T-cell (primary cell): ENCODE measurements around the gene KCNJ4. TPM values are rescaled to one million over a fixed set of nuclear protein-coding genes. Genes with fewer than 3 reads are reported as not detected.
"Not testable (repeated sequence)": the region's sequence is repeated elsewhere in the genome, so short reads cannot be mapped to it uniquely, and the experiment has no call there.

Experiments used
- ATAC-seq, 4 experiments: fragments of 200-7000 bp in 3 of 4; fragments of 150-1000 bp in 1 of 4; cut with Tn5 transposase; replicated peaks in 1 of 4; 1 replicate in 3 of 4; 2 replicates in 1 of 4; pipeline ENCODE4 v1.10.0; 2021; ENCODE audit warnings: moderate library complexity in 3 of 4, mild to moderate bottlenecking in 2 of 4, moderate number of reproducible peaks in 1 of 4
- CTCF ChIA-PET, 2 donors: fragments of 300-600 bp; sonication (Branson Sonifier 250); formaldehyde crosslinking; loops; one replicate each; lab custom pipeline; 2022; ENCODE audit warnings: antibody characterized with exemption in 2 of 2; lab: Charles Lee
- POLR2A ChIA-PET, 2 donors: fragments of 300-600 bp; sonication (Branson Sonifier 250); formaldehyde crosslinking; loops; one replicate each; lab custom pipeline; 2022; ENCODE audit warnings: antibody characterized with exemption in 2 of 2; lab: Charles Lee
- DNase-seq, 35 experiments: peaks; one replicate each; pipeline versions ENCODE4 v3.0.0 to v3.0.0-alpha.2; 2013 to 2023
- H3K27ac ChIP-seq: one replicate; pipeline ENCODE4 v1.5.1; 2013; ENCODE audit warnings: low read length
- H3K27me3 ChIP-seq, 2 experiments: replicated peaks in 1 of 2; 1 replicate in 1 of 2; 2 replicates in 1 of 2; pipeline versions ENCODE4 v1.6.1 to v1.7.0; 2013; ENCODE audit warnings: low read length in 1 of 2, mixed read lengths in 1 of 2; ENCODE audit not compliant: control insufficient read depth in 2 of 2, insufficient read depth in 2 of 2; ENCODE audit errors: extremely low read depth in 1 of 2
- H3K36me3 ChIP-seq, 2 donors: 1 replicate in 1 of 2; 2 replicates in 1 of 2; pipeline versions ENCODE4 v1.6.1 to v1.7.0; 2013; ENCODE audit warnings: low read length in 1 of 2; ENCODE audit not compliant: control insufficient read depth in 2 of 2, insufficient read depth in 1 of 2; ENCODE audit errors: extremely low read depth in 1 of 2
- H3K4me1 ChIP-seq, 2 experiments: 1 replicate in 1 of 2; 2 replicates in 1 of 2; pipeline versions ENCODE4 v1.6.1 to v1.7.0; 2013; ENCODE audit warnings: low read length in 2 of 2, mixed read lengths in 1 of 2; ENCODE audit not compliant: insufficient read depth in 2 of 2, control insufficient read depth in 1 of 2; ENCODE audit errors: extremely low read depth in 1 of 2
- H3K4me3 ChIP-seq, 2 donors: 1 replicate in 1 of 2; 2 replicates in 1 of 2; pipeline versions ENCODE4 v1.5.1 to v1.7.0; 2013; ENCODE audit warnings: mild to moderate bottlenecking in 2 of 2, low read length in 1 of 2, moderate library complexity in 1 of 2; ENCODE audit not compliant: control insufficient read depth in 1 of 2; ENCODE audit errors: extremely low read depth in 1 of 2
- H3K9me3 ChIP-seq: 2 replicates; pipeline ENCODE4 v1.7.0; 2013
- H3K27ac Mint-ChIP-seq, 2 donors: one replicate each; pipeline ENCODE4 v1.8.0; 2020 to 2021; ENCODE audit warnings: mild to moderate bottlenecking in 2 of 2, mixed read lengths in 2 of 2
- H3K27me3 Mint-ChIP-seq, 2 donors: one replicate each; pipeline ENCODE4 v1.8.0; 2021 to 2022; ENCODE audit warnings: mixed read lengths in 2 of 2
- H3K36me3 Mint-ChIP-seq: one replicate; pipeline ENCODE4 v1.8.0; 2021; ENCODE audit warnings: mixed read lengths
- H3K4me1 Mint-ChIP-seq, 3 donors: one replicate each; pipeline ENCODE4 v1.8.0; 2020 to 2022; ENCODE audit warnings: mixed read lengths in 3 of 3, mild to moderate bottlenecking in 1 of 3
- H3K4me3 Mint-ChIP-seq, 3 donors: one replicate each; pipeline ENCODE4 v1.8.0; 2020 to 2022; ENCODE audit warnings: mild to moderate bottlenecking in 3 of 3, mixed read lengths in 3 of 3, moderate library complexity in 3 of 3
- H3K9me3 Mint-ChIP-seq, 3 donors: one replicate each; pipeline ENCODE4 v1.8.0; 2020 to 2022; ENCODE audit warnings: mixed read lengths in 3 of 3
- WGBS: methylation state at CpG from one replicate; pipeline ENCODE4 v1.1.5; 2013; ENCODE audit warnings: missing lambda C conversion rate; ENCODE audit not compliant: insufficient coverage; 5-methylcytosine and 5-hydroxymethylcytosine counted together
- total RNA-seq, 35 experiments: library from RNA in 6 of 35; stranded (reverse) in 6 of 35; fragments of 120-200 nt in 1 of 35; gene quantifications; one replicate each; pipeline versions ENCODE4 v1.2.1 to v1.2.4 and lab custom pipeline; 2013 to 2026

KCNJ4 gene
- total RNA-seq, 5 donors from 2014 or later (not counting 1 experiment from before 2014, with no cell fraction given), result not detected

DNA sequence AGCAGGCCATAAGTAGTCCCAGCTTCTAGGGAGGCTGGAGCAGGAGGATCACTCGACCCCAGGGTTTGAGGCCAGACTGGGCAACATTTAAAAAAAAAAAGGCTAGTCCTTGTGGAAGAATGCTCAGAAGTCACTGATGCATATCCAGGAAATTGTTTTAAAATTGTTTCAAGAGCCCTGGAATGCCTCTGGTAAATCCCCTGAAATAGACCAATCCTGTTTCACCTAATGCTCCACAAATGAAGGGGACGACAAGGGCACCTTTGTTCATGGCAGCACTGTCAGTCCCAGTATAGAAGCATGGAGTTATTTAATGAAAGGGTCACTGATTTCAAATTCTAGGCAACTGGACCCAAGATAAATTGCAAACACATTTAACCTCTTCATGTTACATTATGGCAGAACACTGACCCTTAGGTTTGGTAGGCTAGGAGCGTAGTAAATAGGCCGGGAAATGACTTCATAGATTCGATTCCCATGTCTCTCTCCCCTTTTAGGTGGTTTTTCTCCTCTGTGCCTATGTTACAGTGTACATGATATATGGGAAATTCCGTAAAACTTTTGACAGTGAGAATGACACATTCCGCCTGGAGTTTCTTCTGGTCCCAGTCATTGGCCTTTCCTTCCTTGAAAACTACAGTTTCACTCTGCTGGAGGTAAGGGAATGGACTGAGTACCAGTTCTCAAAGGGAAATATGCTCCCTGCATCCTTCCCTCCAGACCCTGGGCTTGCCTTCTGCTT is 24.3 kb upstream of the KCNJ4 start:
- Mint-ChIP-seq H3K27ac (peak overlapping the region in 1 of 2 donors; percentile 52), H3K4me3 (no peak overlapping the region), H3K27me3 (no peaks in the 10 kb centered on the region), H3K9me3 (no peaks in the 10 kb centered on the region), H3K4me1 (peaks cover 6 to 11% (median 10%) of the 10 kb centered on the region in 3 donors), H3K36me3 (peaks cover 31% of the 10 kb centered on the region)
- ChIA-PET POLR2A (interaction anchor here (0.6 to 0.7 kb wide), 2 partner anchors 21 to 271 kb away, joined by 9 to 11 read pairs; no protein-coding TSS in a partner anchor), CTCF (no interaction called here)
- DNase-seq, result no peak
- H3K9me3 ChIP-seq, result no peaks in the 10 kb centered on the region
- H3K27me3 ChIP-seq, result no peaks in the 10 kb centered on the region
- ATAC-seq, result no peak
- no peak overlapping the region for H3K27ac ChIP-seq
- H3K4me1 ChIP-seq, result no peaks in the 10 kb centered on the region
- WGBS, result 100% methylated on average over 1 of the region's 7 CpGs
- H3K36me3 ChIP-seq, result peaks cover 6 to 45% of the 10 kb centered on the region in 2 donors
- no peak overlapping the region for H3K4me3 ChIP-seq

DNA sequence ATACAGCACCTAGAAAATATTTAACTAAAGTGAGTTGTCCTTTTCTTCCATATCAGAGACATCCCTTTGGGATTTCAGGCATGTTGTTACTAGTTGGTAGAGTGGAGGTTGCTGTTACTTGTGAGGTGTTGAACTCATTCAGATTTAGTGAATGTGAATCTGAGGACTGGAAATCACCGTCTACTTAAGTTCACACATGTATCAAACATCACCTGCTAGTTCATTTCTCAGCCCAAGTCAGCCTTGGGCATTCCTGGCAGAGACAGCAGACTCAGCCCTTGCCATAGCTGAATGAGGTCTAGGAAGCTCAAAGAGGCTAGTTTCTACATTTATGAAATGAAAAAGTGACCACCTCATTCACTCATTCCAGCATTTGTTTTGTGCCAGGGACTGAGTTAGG is 22.6 kb upstream of the KCNJ4 start:
- H3K9me3 Mint-ChIP-seq, result no peaks in the 10 kb centered on the region

DNA sequence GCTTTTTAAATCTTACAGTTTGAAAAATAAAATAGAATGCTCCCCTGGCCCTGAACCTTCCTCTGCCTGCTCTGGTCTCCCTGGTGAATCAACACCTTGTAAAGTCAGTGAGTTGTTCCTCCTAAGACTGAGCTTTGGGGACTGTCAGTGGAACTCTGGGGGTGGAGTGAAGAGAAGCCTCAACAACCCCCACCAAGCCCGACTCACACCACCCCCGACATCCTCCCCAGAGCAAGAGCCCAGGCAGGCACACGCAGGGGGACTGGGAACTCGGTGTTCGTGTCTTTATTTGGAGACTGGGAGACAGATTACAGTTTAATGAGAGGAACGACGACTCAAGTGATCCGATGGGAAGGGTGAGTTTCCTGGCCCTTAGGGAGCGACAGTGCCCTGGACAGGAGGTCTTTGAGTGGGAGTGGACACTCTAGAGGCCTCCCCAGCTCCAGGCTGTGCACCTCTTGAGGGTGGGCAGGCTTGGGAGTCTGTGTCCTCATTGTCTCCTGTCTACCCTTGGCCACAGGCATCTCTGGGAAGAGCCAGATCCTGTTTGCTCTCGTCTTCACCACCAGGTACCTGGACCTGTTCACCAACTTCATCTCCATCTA is 19.1 kb upstream of the KCNJ4 start:
- no peaks in the 10 kb centered on the region for H3K9me3 Mint-ChIP-seq
- Histone ChIP-seq H3K27ac (no peak overlapping the region), H3K4me3 (no peak overlapping the region), H3K4me1 (no peaks in the 10 kb centered on the region), H3K9me3 (no peaks in the 10 kb centered on the region), H3K36me3 (peaks cover 0 to under 1% of the 10 kb centered on the region in 2 donors), H3K27me3 (peaks cover 0 to 21% of the 10 kb centered on the region in 2 experiments)
- ChIA-PET POLR2A (no interaction called here), CTCF (interaction anchor here in 1 of 2 donors (0.6 kb wide), 1 partner anchor 217 kb away, joined by 3 read pairs; no protein-coding TSS in a partner anchor)
- no peak overlapping the region for H3K27ac Mint-ChIP-seq
- ATAC-seq, result no peak
- WGBS, result 93% methylated on average over 5 of the region's 10 CpGs
- H3K36me3 Mint-ChIP-seq, result no peaks in the 10 kb centered on the region
- no peak for DNase-seq
- H3K27me3 Mint-ChIP-seq, result peaks cover 0 to 2% of the 10 kb centered on the region in 2 donors
- peaks cover 3 to 5% (median 4%) of the 10 kb centered on the region in 3 donors for H3K4me1 Mint-ChIP-seq
- no peak overlapping the region for H3K4me3 Mint-ChIP-seq

More for the DNA sequence above, 22.6 kb upstream of the KCNJ4 start:
- H3K9me3 ChIP-seq, result no peaks in the 10 kb centered on the region
- H3K27ac Mint-ChIP-seq, result peak overlapping the region in 1 of 2 donors; percentile 19
- no peaks in the 10 kb centered on the region for H3K27me3 Mint-ChIP-seq
- CTCF ChIA-PET, result no interaction called here
- POLR2A ChIA-PET, result no interaction called here
- no peaks in the 10 kb centered on the region for H3K4me1 ChIP-seq
- no peak for DNase-seq
- H3K4me1 Mint-ChIP-seq, result peaks cover 3 to 10% (median 4%) of the 10 kb centered on the region in 3 donors
- WGBS, result no CpG with 5 or more reads among the region's 1 CpG
- ATAC-seq, result no peak
- no peak overlapping the region for H3K4me3 ChIP-seq
- H3K4me3 Mint-ChIP-seq, result no peak overlapping the region
- peaks cover 6 to 29% of the 10 kb centered on the region in 2 donors for H3K36me3 ChIP-seq
- H3K27me3 ChIP-seq, result no peaks in the 10 kb centered on the region
- H3K27ac ChIP-seq, result no peak overlapping the region
- H3K36me3 Mint-ChIP-seq, result peaks cover 14% of the 10 kb centered on the region

DNA sequence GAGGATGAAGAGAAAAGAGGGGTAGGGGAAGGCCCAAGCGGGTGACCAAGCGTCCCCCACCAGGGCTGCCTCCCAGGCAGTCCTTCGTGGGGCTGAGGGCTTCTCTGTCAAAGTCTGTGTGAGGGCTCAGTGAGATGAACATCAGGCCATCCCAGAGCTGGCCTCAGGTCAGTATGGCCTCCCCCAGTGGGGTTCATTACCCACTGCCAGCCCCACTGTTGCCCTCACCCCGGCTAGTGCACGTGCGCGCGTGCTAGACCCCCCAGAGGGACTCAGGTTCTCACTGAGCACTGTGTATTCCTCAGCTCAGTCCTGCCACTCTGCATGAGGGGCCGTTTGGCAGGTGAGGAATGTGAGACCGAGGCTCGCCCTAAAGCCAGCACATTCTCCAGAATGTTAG is 16.2 kb upstream of the KCNJ4 start:
- Histone ChIP-seq H3K4me1 (peaks cover 4 to 13% of the 10 kb centered on the region in 2 experiments), H3K9me3 (no peaks in the 10 kb centered on the region), H3K27me3 (peaks cover 2 to 48% of the 10 kb centered on the region in 2 experiments), H3K4me3 (no peak overlapping the region), H3K27ac (no peak overlapping the region), H3K36me3 (no peaks in the 10 kb centered on the region)
- ChIA-PET POLR2A (no interaction called here), CTCF (no interaction called here)
- H3K27ac Mint-ChIP-seq, result no peak overlapping the region
- no peaks in the 10 kb centered on the region for H3K36me3 Mint-ChIP-seq
- H3K27me3 Mint-ChIP-seq, result peaks cover 9 to 17% of the 10 kb centered on the region in 2 donors
- WGBS, result 87% methylated on average over 3 of the region's 11 CpGs
- peaks cover 4 to 14% (median 10%) of the 10 kb centered on the region in 3 donors for H3K4me1 Mint-ChIP-seq
- DNase-seq (no peak), ATAC-seq (no peak)
- no peak overlapping the region for H3K4me3 Mint-ChIP-seq
- no peaks in the 10 kb centered on the region for H3K9me3 Mint-ChIP-seq

DNA sequence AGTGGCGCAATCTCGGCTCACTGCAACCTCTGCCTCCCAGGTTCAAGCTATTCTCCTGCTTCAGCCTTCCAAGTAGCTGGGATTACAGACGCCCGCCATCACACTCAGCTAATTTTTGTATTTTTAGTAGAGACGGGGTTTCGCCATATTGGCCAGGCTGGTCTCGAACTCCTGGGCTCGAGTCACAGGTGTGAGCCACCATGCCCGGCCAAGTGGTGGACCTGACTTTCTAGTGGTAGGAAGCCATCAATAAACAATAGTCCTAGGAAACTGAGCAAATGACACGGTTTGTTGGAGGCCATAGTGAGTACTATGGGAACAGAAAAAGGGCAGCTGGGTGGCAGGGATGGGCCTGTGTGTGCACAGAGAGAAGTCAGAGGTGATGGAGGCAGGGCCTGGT is 15.2 kb upstream of the KCNJ4 start:
- H3K36me3 Mint-ChIP-seq, ATAC-seq, H3K9me3 ChIP-seq, H3K27ac Mint-ChIP-seq, DNase-seq, H3K4me3 ChIP-seq, H3K36me3 ChIP-seq, H3K27ac ChIP-seq, H3K9me3 Mint-ChIP-seq, CTCF ChIA-PET, H3K4me3 Mint-ChIP-seq: not testable (repeated sequence)
- Histone ChIP-seq H3K27me3 (peaks cover 2 to 57% of the 10 kb centered on the region in 2 experiments), H3K4me1 (peaks cover 4 to 13% of the 10 kb centered on the region in 2 experiments)
- H3K27me3 Mint-ChIP-seq, result peaks cover 12 to 28% of the 10 kb centered on the region in 2 donors
- peaks cover 4 to 12% (median 7%) of the 10 kb centered on the region in 3 donors for H3K4me1 Mint-ChIP-seq
- WGBS, result 97% methylated on average over 5 of the region's 10 CpGs
- POLR2A ChIA-PET, result interaction anchor here in 1 of 2 donors (0.5 kb wide), 1 partner anchor 71 kb away, joined by 3 read pairs; no protein-coding TSS in a partner anchor

DNA sequence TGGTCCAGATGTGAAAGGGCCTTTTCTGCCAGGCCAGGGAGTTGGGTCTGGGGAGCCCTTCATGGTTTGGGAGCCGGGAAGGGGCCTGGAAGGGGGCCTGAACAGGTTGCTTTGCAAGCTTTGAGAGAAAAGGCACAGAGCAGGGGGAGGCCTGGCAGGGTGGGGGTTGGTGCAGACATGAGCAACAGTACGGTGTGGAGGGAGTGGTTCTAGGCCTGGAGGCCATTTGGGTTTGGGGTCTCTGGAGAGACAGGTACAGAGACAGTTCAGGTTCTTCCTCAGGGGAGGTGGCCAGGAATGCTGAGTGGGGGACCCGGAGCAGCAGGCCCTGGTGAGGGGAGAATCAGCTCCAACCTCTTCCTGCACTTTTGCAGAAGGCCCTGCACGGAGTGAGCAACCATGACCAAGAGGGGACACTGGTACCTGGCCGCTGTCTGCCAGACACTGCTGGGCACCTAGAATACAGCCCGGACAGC is 14.3 kb upstream of the KCNJ4 start:
- H3K36me3 Mint-ChIP-seq, result no peaks in the 10 kb centered on the region
- Histone ChIP-seq H3K4me1 (peaks cover 4 to 13% of the 10 kb centered on the region in 2 experiments), H3K4me3 (no peak overlapping the region), H3K9me3 (no peaks in the 10 kb centered on the region), H3K27ac (no peak overlapping the region), H3K36me3 (no peaks in the 10 kb centered on the region), H3K27me3 (peaks cover 2 to 63% of the 10 kb centered on the region in 2 experiments)
- H3K27me3 Mint-ChIP-seq, result peaks cover 15 to 32% of the 10 kb centered on the region in 2 donors
- H3K27ac Mint-ChIP-seq, result no peak overlapping the region
- 100% methylated on average over 4 of the region's 6 CpGs for WGBS
- ATAC-seq (no peak), DNase-seq (no peak)
- H3K9me3 Mint-ChIP-seq, result no peaks in the 10 kb centered on the region
- ChIA-PET POLR2A (interaction anchor here in 1 of 2 donors (0.5 kb wide), 1 partner anchor 70 kb away, joined by 3 read pairs; no protein-coding TSS in a partner anchor), CTCF (no interaction called here)
- no peak overlapping the region for H3K4me3 Mint-ChIP-seq
- H3K4me1 Mint-ChIP-seq, result peaks cover 4 to 10% (median 7%) of the 10 kb centered on the region in 3 donors
